ENCODE data around the gene HELZ2.
"Not testable (repeated sequence)": the region's sequence is repeated elsewhere in the genome, so short reads cannot be mapped to it uniquely, and the experiment has no call there.

The HELZ2 gene

GRCh38 chr20:63574156-63574828 lies at the start of gene HELZ2:
Gene HELZ2 (minus strand): TSS chr20:63574239. CDS start chr20:63572385, 1,854 bp downstream.
- DNase-seq, result peak; percentile 14

- no peak for DNase-seq
Observed at GRCh38 chr20:63622732-63623131, 48.7 kb upstream of the HELZ2 start.

GRCh38 chr20:63622096-63622495 lies 48.1 kb upstream of the HELZ2 start:
- no peak for DNase-seq

- DNase-seq, result no peak
Observed at GRCh38 chr20:63620991-63621390, 47.0 kb upstream of the HELZ2 start.

- DNase-seq, result no peak
Observed at GRCh38 chr20:63619505-63619904, 45.5 kb upstream of the HELZ2 start.

GRCh38 chr20:63619086-63619485 lies 45.0 kb upstream of the HELZ2 start:
- no peak for DNase-seq

- DNase-seq, result no peak
Observed at GRCh38 chr20:63618291-63618980, 44.4 kb upstream of the HELZ2 start.

GRCh38 chr20:63617876-63618265 lies 43.8 kb upstream of the HELZ2 start:
- DNase-seq, result no peak

- DNase-seq, result no peak
Observed at GRCh38 chr20:63617092-63617875, 43.2 kb upstream of the HELZ2 start.

GRCh38 chr20:63613863-63614594 lies 40.0 kb upstream of the HELZ2 start:
- not testable (repeated sequence) for DNase-seq

- no peak for DNase-seq
Observed at GRCh38 chr20:63612276-63612931, 38.4 kb upstream of the HELZ2 start.

- no peak for DNase-seq
Observed at GRCh38 chr20:63611646-63612045, 37.6 kb upstream of the HELZ2 start.

GRCh38 chr20:63610581-63611435 lies 36.8 kb upstream of the HELZ2 start:
- no peak for DNase-seq

GRCh38 chr20:63606686-63607085 lies 32.6 kb upstream of the HELZ2 start:
- DNase-seq, result no peak

GRCh38 chr20:63602321-63602720 lies 28.3 kb upstream of the HELZ2 start:
- DNase-seq, result no peak

GRCh38 chr20:63601679-63602078 lies 27.6 kb upstream of the HELZ2 start:
- DNase-seq, result not testable (repeated sequence)

GRCh38 chr20:63599396-63600050 lies 25.5 kb upstream of the HELZ2 start:
- no peak for DNase-seq

- DNase-seq, result no peak
Observed at GRCh38 chr20:63598479-63599395, 24.7 kb upstream of the HELZ2 start.

- DNase-seq, result no peak
Observed at GRCh38 chr20:63597651-63598478, 23.8 kb upstream of the HELZ2 start.

Data from NCI-H1092 treated with DMSO at 0.1 percent for 48 hours (cell line).